Dermis microvascular lymphatic vessel endothelial cell (primary cell): ENCODE data around the gene ACVR1C. TPM values are rescaled to one million over a fixed set of nuclear protein-coding genes. Genes with fewer than 3 reads are reported as not detected.

Experiments used
- DNase-seq, 2 donors: peaks; one replicate each; pipeline versions ENCODE4 v3.0.0 to v3.0.0-alpha.2; 2010; ENCODE audit warnings: low read depth in 2 of 2
- total RNA-seq: library from RNA; depleted of rRNA; stranded (reverse); fragments of >200 nt; gene quantifications from 2 replicates; pipeline ENCODE4 v1.2.1, GENCODE V29; 2014

The ACVR1C gene
- under 0.01 TPM in 2 replicates for total RNA-seq

- DNase-seq = peak; percentile 10 to 61
These were observed at the start of gene ACVR1C for GRCh38 chr2:157628477-157629415. Gene ACVR1C (minus strand): TSS chr2:157628864. CDS start chr2:157628644, 220 bp downstream.

GRCh38 chr2:157677941-157678340, 49.3 kb upstream of the ACVR1C start:
- no peak for DNase-seq

GRCh38 chr2:157672129-157672528, 43.5 kb upstream of the ACVR1C start:
- DNase-seq = peak in 1 of 2 donors; percentile 17

GRCh38 chr2:157662401-157662800, 33.7 kb upstream of the ACVR1C start:
- DNase-seq = peak in 1 of 2 donors; percentile 31

GRCh38 chr2:157661776-157662175, 33.1 kb upstream of the ACVR1C start:
- DNase-seq = no peak

GRCh38 chr2:157657858-157658257, 29.2 kb upstream of the ACVR1C start:
- DNase-seq = no peak

- no peak for DNase-seq
These were observed 28.4 kb upstream of the ACVR1C start for GRCh38 chr2:157657101-157657500.

GRCh38 chr2:157644776-157645175, 16.1 kb upstream of the ACVR1C start:
- no peak for DNase-seq

- DNase-seq = no peak
These were observed 3.2 kb upstream of the ACVR1C start for GRCh38 chr2:157631861-157632260.

GRCh38 chr2:157627594-157628476, 829 bp downstream of the ACVR1C start:
- no peak for DNase-seq

GRCh38 chr2:157625296-157625695, 3.4 kb downstream of the ACVR1C start:
- DNase-seq = no peak

- DNase-seq = no peak
These were observed 7.7 kb downstream of the ACVR1C start for GRCh38 chr2:157620956-157621355.

- no peak for DNase-seq
These were observed 16.9 kb downstream of the ACVR1C start for GRCh38 chr2:157611726-157612125.

- DNase-seq = no peak
These were observed 17.6 kb downstream of the ACVR1C start for GRCh38 chr2:157611110-157611509.

GRCh38 chr2:157606534-157606933, 22.1 kb downstream of the ACVR1C start:
- no peak for DNase-seq

- DNase-seq = no peak
These were observed 25.5 kb downstream of the ACVR1C start for GRCh38 chr2:157603198-157603597.

- no peak for DNase-seq
These were observed 26.9 kb downstream of the ACVR1C start for GRCh38 chr2:157601807-157602206.

GRCh38 chr2:157596992-157597681, 31.5 kb downstream of the ACVR1C start:
- peak in 1 of 2 donors; percentile 6 for DNase-seq

GRCh38 chr2:157593411-157593810, 35.3 kb downstream of the ACVR1C start:
- no peak for DNase-seq

- peak in 1 of 2 donors; percentile 2 for DNase-seq
These were observed 35.7 kb downstream of the ACVR1C start for GRCh38 chr2:157592948-157593347.

- DNase-seq = no peak
These were observed 36.3 kb downstream of the ACVR1C start for GRCh38 chr2:157592374-157592773.
